Stimulated activated CD8-positive, alpha-beta memory T cell treated with anti-CD3 and anti-CD28 coated beads, Interleukin-7, amount 100 ng/mL, for 48 hours (primary cell): ENCODE data around the gene LDHAL6B.

Experiments
- DNase-seq, 2 donors: peaks; one replicate each; pipeline ENCODE4 v3.0.0-alpha.2; 2020; ENCODE audit warnings: low read depth in 1 of 2; ENCODE audit errors: extremely low read depth in 1 of 2

Gene LDHAL6B

GRCh38 chr15:59216911-59217310, 10.3 kb downstream of the LDHAL6B start:
- DNase-seq: no peak

- DNase-seq: no peak
These were observed 11.3 kb downstream of the LDHAL6B start for GRCh38 chr15:59217876-59218498.

- DNase-seq: no peak
These were observed 12.1 kb downstream of the LDHAL6B start for GRCh38 chr15:59218710-59219109.

GRCh38 chr15:59221511-59222505, 15.2 kb downstream of the LDHAL6B start:
- no peak for DNase-seq

GRCh38 chr15:59222906-59223550, 16.4 kb downstream of the LDHAL6B start:
- no peak for DNase-seq

- DNase-seq: no peak
These were observed 17.1 kb downstream of the LDHAL6B start for GRCh38 chr15:59223736-59224135.

GRCh38 chr15:59224474-59224873, 17.8 kb downstream of the LDHAL6B start:
- no peak for DNase-seq

- DNase-seq: no peak
These were observed 20.4 kb downstream of the LDHAL6B start for GRCh38 chr15:59227021-59227420.

GRCh38 chr15:59229015-59229414, 22.4 kb downstream of the LDHAL6B start:
- DNase-seq: no peak

GRCh38 chr15:59229453-59229852, 22.8 kb downstream of the LDHAL6B start:
- no peak for DNase-seq

GRCh38 chr15:59230531-59231055, 23.9 kb downstream of the LDHAL6B start:
- no peak for DNase-seq

- no peak for DNase-seq
These were observed 25.8 kb downstream of the LDHAL6B start for GRCh38 chr15:59232476-59232875.

- no peak for DNase-seq
These were observed 29.8 kb downstream of the LDHAL6B start for GRCh38 chr15:59236394-59236793.

GRCh38 chr15:59237119-59237855, 30.6 kb downstream of the LDHAL6B start:
- DNase-seq: no peak

GRCh38 chr15:59237924-59238331, 31.3 kb downstream of the LDHAL6B start:
- no peak for DNase-seq

GRCh38 chr15:59240036-59240435, 33.4 kb downstream of the LDHAL6B start:
- no peak for DNase-seq

GRCh38 chr15:59242649-59243048, 36.0 kb downstream of the LDHAL6B start:
- no peak for DNase-seq

- no peak for DNase-seq
These were observed 37.0 kb downstream of the LDHAL6B start for GRCh38 chr15:59243622-59244021.

- DNase-seq: no peak
These were observed 37.7 kb downstream of the LDHAL6B start for GRCh38 chr15:59244337-59244736.

- no peak for DNase-seq
These were observed 38.9 kb downstream of the LDHAL6B start for GRCh38 chr15:59245559-59245958.

GRCh38 chr15:59247364-59247763, 40.7 kb downstream of the LDHAL6B start:
- peak in 1 of 2 donors; percentile 13 for DNase-seq
